ENCODE measurements around the gene EIF3A. TPM values are rescaled to one million over a fixed set of nuclear protein-coding genes. Genes with fewer than 3 reads are reported as not detected.
A peak's percentile ranks its signal among the peaks of the same experiment; 100 is the strongest.
"Not testable (repeated sequence)": the region's sequence is repeated elsewhere in the genome, so short reads cannot be mapped to it uniquely, and the experiment has no call there.

The EIF3A gene
- 100 to 1,000 TPM; 146 to 214 TPM for total RNA-seq

DNA sequence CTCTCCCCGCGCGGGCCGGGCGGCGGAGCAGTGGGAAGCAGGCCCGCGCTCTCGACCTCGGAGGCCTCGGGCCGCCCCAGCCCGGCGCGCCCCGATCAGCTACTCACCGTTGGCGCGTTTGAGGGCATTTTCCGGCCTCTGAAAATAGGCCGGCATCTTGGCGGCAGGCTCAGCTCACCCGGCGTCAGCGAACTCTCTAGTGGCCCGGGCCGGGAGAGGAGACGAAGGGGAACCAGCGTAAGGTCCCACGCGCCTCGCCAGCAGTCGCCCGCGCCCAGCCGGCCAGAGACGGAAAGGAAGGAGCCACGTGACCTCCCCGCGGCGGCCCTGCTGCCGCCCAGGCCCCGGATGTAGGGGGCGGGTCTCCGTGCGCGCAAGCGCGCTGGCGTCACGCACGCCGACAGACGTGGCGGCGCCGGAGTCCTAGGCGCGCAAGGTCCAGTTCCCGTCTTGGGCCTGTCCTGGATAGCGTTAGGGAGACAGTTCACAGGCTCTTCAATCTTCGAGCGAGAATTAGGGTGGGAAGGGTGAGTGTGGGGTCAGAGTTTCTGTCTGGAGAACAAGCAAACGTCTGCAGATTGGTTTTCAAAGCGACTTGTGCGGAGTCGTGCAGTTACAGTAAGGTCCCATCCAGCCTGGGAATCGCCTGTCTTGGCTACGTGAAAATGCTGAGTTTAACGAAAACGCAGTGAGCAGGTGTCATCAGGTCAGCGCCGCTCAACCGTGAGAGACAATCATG is at the start of gene EIF3A:
EIF3A (minus strand) TSS at position 297 of the 739 bp plus-strand sequence; CDS start at position 156, 141 bp downstream.
- H3K4me1 Mint-ChIP-seq (ENCODE audit: low read depth in 2 of 2): peaks cover 24 to 37% of the 10 kb centered on the region in 2 donors
- H3K9me3 Mint-ChIP-seq: no peaks in the 10 kb centered on the region
- peak within 1 kb of the TSS; percentile 95 to 98 for H3K27ac Mint-ChIP-seq
- H3K36me3 Mint-ChIP-seq: peaks cover 16% of the 10 kb centered on the region
- DNase-seq (ENCODE audit: low spot score) (peak; percentile 95), ATAC-seq (peak; percentile 95 to 96)
- H3K4me3 Mint-ChIP-seq: peak within 1 kb of the TSS; percentile 91
- H3K27me3 Mint-ChIP-seq: no peaks in the 10 kb centered on the region

DNA sequence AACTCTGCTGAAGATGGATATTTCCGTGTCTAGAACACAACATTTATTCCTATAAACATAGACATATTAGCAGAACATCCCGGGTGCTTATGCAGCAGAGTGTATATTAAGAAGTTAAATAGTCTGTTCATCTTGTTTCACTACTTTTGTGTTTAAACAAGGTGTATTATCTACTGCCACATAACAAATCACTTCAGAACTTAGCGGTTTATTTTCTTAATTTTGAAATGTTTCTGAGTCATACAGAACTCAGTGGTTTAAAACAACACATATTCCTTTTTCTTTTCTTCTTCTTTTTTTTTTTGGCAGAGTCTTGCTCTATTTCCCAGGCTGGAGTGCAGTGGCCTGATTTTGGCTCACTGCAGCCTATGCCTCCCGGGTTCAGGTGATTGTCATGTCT is 49.1 kb upstream of the EIF3A start:
- Mint-ChIP-seq H3K4me3 (peak overlapping the region; percentile 94), H3K4me1 (ENCODE audit: low read depth in 2 of 2) (peaks cover 51 to 54% of the 10 kb centered on the region in 2 donors), H3K27me3 (no peaks in the 10 kb centered on the region), H3K27ac (peak overlapping the region; percentile 95 to 98), H3K36me3 (peaks cover 46% of the 10 kb centered on the region), H3K9me3 (no peaks in the 10 kb centered on the region)
- ATAC-seq: no peak
- DNase-seq (ENCODE audit: low spot score): no peak

DNA sequence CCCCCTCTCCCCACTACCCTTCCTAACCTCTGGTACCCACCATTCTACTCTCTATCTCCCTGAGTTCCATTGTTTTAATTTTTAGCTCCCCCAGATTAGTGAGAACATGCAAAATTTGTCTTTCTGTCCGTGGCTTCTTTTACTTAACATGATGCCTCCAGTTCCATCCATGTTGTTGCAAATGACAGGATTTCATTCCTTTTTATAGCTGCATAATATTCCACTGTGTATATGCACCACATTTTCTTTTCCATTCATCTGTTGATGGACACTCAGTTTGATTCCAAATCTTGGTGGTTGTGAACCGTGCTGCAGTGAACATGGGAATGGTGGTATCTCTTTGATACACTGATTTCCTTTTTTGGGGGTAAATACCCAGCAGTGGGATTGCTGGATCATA is 45.3 kb upstream of the EIF3A start:
- ATAC-seq: no peak
- H3K36me3 Mint-ChIP-seq: peaks cover 28% of the 10 kb centered on the region
- DNase-seq (ENCODE audit: low spot score): no peak
- no peaks in the 10 kb centered on the region for H3K27me3 Mint-ChIP-seq
- no peak overlapping the region for H3K4me3 Mint-ChIP-seq
- no peaks in the 10 kb centered on the region for H3K9me3 Mint-ChIP-seq
- H3K27ac Mint-ChIP-seq: peak overlapping the region in 1 of 2 donors; percentile 58
- H3K4me1 Mint-ChIP-seq (ENCODE audit: low read depth in 2 of 2): peaks cover 21 to 26% of the 10 kb centered on the region in 2 donors

GRCh38 chr10:119120875-119121274 is 40.3 kb upstream of the EIF3A start:
- Mint-ChIP-seq H3K9me3 (no peaks in the 10 kb centered on the region), H3K4me1 (ENCODE audit: low read depth in 2 of 2) (peaks cover 4% of the 10 kb centered on the region in 2 donors), H3K36me3 (peaks cover 8% of the 10 kb centered on the region), H3K4me3 (peak overlapping the region; percentile 43), H3K27me3 (no peaks in the 10 kb centered on the region), H3K27ac (peak overlapping the region; percentile 65 to 88)
- no peak for ATAC-seq
- no peak for DNase-seq (ENCODE audit: low spot score)

DNA sequence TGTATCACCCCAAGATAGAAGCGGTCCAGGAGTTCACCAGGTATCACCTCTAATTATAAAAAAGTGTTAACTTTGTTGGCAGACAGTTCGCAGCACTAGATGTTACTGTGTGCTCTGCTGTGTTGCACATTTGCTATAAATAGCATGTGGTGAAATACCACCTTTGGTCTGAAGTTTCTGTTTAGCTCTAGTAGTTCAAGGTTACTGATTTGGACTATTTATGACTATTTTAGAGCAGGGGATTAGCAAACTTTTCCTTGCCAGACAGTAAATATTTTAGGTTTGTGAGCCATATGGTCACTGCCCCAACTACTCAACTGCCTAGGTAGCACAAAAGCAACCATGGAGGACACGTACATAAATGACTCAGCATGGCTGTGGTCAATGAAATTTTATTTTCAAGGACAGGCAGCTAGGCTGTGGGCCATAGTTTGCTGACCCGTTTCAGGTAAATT is 39.8 kb upstream of the EIF3A start:
- Mint-ChIP-seq H3K4me1 (ENCODE audit: low read depth in 2 of 2) (peaks cover 3 to 4% of the 10 kb centered on the region in 2 donors), H3K4me3 (peak overlapping the region; percentile 43), H3K9me3 (no peaks in the 10 kb centered on the region), H3K27ac (peak overlapping the region; percentile 65 to 88), H3K27me3 (no peaks in the 10 kb centered on the region), H3K36me3 (peaks cover 5% of the 10 kb centered on the region)
- ATAC-seq (peak; percentile 89 to 93), DNase-seq (ENCODE audit: low spot score) (no peak)

DNA sequence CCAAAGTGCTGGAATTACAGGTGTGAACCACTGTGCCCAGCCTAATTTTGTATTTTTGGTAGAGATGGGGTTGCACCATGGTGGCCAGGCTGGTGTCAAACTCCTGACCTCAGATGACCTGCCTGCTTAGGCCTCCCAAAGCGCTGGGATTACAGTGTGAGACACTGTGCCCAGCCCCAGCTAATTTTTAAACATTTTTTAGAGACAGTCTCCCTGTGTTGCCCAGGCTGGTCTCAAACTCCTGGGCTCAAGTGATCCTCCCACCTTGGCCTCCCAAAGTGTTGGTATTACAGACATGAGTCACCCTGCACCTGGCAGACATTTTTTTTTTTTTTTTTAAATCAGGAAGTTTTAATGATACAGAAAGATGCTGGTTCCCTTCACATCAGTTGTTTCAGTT is 38.8 kb upstream of the EIF3A start:
- no peaks in the 10 kb centered on the region for H3K9me3 Mint-ChIP-seq
- no peak for DNase-seq (ENCODE audit: low spot score)
- no peaks in the 10 kb centered on the region for H3K27me3 Mint-ChIP-seq
- peak overlapping the region; percentile 65 to 88 for H3K27ac Mint-ChIP-seq
- peak overlapping the region; percentile 43 for H3K4me3 Mint-ChIP-seq
- no peak for ATAC-seq
- H3K4me1 Mint-ChIP-seq (ENCODE audit: low read depth in 2 of 2): peaks cover 5% of the 10 kb centered on the region in 2 donors
- H3K36me3 Mint-ChIP-seq: peaks cover 5% of the 10 kb centered on the region

GRCh38 chr10:119118231-119118630 is 37.6 kb upstream of the EIF3A start:
- DNase-seq (ENCODE audit: low spot score) (no peak), ATAC-seq (no peak)
- Mint-ChIP-seq H3K9me3 (no peaks in the 10 kb centered on the region), H3K27me3 (no peaks in the 10 kb centered on the region), H3K27ac (no peak overlapping the region), H3K36me3 (peaks cover 5% of the 10 kb centered on the region), H3K4me3 (no peak overlapping the region), H3K4me1 (ENCODE audit: low read depth in 2 of 2) (peaks cover 13 to 15% of the 10 kb centered on the region in 2 donors)

DNA sequence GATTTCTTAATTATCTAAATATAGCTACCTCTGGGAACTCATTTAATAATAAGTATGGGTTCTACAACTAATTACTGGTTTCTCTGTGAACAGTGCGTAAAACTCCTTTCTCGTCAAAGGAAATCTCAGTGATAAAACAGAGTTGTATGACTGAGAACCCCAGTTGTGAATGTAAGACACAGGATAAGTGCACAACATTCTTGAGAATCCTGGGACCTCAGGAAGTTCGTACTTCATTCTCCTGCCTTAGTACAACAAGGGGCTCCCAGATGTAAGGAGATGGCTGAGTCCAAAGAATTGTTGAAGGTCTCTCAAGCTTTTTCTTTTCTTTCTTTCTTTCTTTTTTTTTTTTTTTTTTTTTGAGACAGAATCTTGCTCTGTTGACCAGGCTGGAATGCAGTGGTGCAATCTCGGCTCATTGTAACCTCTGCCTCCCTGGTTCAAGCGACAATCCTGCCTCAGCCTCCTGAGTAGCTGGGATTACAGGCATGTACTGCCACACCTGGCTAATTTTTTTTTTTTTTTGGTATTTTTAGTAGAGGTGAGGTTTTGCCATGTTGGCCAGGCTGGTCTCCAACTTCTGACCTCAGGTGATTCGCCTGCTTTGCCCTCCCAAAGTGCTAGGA is 35.8 kb upstream of the EIF3A start:
- Mint-ChIP-seq H3K27ac (no peak overlapping the region), H3K27me3 (no peaks in the 10 kb centered on the region), H3K4me1 (ENCODE audit: low read depth in 2 of 2) (peaks cover 15 to 16% of the 10 kb centered on the region in 2 donors), H3K4me3 (no peak overlapping the region), H3K36me3 (peaks cover 5% of the 10 kb centered on the region), H3K9me3 (no peaks in the 10 kb centered on the region)
- no peak for DNase-seq (ENCODE audit: low spot score)
- no peak for ATAC-seq

DNA sequence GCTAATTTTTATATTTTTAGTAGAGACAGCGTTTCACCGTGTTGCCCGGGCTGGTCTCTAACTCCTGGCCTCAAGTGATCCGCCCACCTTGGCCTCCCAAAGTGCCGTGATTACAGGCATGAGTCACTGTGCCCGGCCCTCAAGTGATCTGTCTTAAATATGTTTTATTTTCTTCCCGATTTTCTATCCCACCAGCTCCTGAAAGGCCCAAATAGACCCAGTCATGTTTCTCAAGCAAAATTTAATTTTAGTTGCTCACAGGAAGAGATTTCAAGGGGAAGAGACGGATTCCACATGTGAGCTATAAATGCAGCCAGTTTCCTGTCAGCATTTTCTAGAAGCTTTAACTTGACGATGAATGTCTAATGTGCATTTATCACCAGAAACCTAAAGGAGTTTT is 35.3 kb upstream of the EIF3A start:
- ATAC-seq (no peak), DNase-seq (ENCODE audit: low spot score) (no peak)
- Mint-ChIP-seq H3K36me3 (peaks cover 5% of the 10 kb centered on the region), H3K27ac (no peak overlapping the region), H3K4me3 (no peak overlapping the region), H3K27me3 (no peaks in the 10 kb centered on the region), H3K4me1 (ENCODE audit: low read depth in 2 of 2) (peaks cover 15 to 16% of the 10 kb centered on the region in 2 donors), H3K9me3 (no peaks in the 10 kb centered on the region)

DNA sequence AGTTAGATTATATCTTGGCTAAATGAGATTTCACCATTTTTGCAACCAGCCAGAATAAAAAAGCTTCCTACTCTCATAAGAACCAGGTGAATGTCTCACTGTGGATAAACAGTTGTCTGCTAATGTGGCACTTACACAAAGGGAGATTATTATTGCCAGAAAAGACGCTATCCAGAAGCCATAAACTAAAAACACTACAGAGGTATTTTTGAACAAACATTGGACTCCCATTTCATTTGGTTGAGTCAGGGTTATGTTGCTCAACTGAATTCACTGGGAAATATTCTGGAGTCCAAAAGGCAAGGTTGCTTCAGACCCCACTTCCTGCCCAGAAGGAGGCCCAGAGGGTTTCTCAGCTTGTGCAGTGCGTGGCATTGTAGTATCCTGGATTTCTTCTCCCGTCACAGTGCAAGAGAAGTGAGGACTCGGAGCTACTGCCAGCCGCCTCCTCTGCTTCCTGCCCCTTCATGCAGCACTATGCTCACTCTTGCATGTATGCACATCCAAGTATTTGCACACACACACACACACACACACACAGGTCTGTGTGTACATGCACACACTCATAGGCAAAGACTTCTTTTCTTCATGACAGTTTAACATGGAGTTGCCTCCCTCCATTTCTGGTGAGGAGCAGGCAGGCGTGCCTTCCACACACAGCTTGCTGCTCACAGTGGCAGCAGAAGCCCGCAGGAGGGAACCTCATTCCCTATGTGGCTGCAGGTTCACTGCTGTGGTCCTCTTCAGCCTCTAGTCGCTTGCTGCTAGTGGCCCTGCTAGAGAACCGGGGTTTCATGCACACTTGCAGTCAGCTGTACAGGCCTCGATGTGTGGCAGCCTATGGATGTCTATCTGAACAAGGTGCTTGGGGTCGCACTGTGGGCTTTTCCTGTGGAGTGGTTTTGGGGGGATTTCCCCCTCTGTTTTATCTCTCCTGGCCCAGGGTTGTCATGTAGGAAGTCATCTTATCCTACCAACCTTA is 33.4 kb upstream of the EIF3A start:
- Mint-ChIP-seq H3K36me3 (peaks cover 5% of the 10 kb centered on the region), H3K27ac (peak overlapping the region; percentile 18 to 78), H3K27me3 (no peaks in the 10 kb centered on the region), H3K4me1 (ENCODE audit: low read depth in 2 of 2) (peaks cover 10 to 16% of the 10 kb centered on the region in 2 donors), H3K9me3 (no peaks in the 10 kb centered on the region), H3K4me3 (no peak overlapping the region)
- DNase-seq (ENCODE audit: low spot score): no peak
- peak; percentile 46 to 57 for ATAC-seq

DNA sequence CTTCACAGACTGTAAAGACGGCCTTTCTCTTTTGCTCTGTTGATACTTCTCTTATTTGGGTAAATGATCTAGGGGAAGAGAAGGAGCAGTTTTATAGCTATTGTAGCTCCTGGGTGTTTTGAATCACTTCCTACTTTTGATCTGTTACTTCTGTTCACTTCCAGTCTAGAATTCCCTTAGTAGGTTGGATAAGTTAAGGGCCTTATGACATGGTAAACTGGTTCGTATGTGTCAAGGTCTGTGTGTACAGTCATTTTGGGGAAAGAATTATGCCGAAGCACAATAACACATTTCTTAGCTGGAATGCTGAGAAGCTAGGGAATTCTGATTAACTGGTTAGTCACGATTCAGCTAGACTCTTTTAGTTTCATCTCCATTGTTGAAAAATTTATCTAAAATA is 31.4 kb upstream of the EIF3A start:
- H3K27ac Mint-ChIP-seq: no peak overlapping the region
- ATAC-seq (no peak), DNase-seq (ENCODE audit: low spot score) (no peak)
- no peaks in the 10 kb centered on the region for H3K9me3 Mint-ChIP-seq
- no peaks in the 10 kb centered on the region for H3K27me3 Mint-ChIP-seq
- H3K36me3 Mint-ChIP-seq: no peaks in the 10 kb centered on the region
- peaks cover 10 to 13% of the 10 kb centered on the region in 2 donors for H3K4me1 Mint-ChIP-seq (ENCODE audit: low read depth in 2 of 2)
- no peak overlapping the region for H3K4me3 Mint-ChIP-seq

DNA sequence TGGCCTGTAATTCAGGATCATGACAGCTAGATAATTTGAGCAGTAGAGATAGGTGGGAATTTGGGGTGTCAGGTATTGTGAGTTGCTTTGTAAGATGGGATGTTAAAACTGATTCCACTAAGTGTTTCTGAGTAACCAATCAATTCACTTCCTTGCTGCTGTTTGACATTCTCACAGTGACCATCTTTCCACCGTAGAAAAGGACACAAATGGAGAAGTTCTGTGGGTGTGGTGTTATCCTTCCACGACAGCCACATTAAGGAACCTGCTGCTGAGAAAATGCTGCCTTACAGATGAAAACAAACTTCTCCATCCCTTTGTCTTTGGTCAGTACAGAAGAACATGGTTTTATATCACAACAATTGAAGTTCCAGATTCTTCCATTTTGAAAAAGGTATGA is 27.2 kb upstream of the EIF3A start:
- H3K9me3 Mint-ChIP-seq, H3K27me3 Mint-ChIP-seq: not testable (repeated sequence)
- H3K4me1 Mint-ChIP-seq (ENCODE audit: low read depth in 2 of 2): peaks cover 10 to 11% of the 10 kb centered on the region in 2 donors

DNA sequence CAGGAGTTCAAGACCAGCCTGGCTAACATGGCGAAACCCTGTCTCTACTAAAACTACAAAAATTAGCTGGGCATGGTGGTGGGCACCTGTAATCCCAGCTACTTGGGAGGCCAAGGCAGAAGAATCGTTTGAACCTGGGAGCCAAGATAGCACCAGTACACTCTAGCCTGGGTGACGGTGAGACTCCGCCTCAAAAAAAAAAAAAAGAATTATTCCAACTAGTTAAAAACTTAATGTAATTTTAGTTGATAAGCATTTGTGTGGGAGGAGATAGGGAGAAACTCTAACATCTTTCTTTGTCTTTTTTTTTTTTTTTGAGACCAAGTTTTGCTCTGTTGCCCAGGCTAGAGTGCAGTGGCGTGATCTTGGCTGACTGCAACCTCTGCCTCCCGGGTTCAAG is 26.5 kb upstream of the EIF3A start:
- ATAC-seq; H3K27me3 Mint-ChIP-seq; DNase-seq (ENCODE audit: low spot score); H3K36me3 Mint-ChIP-seq; H3K27ac Mint-ChIP-seq; H3K4me3 Mint-ChIP-seq; H3K9me3 Mint-ChIP-seq: not testable (repeated sequence)
- peaks cover 10 to 11% of the 10 kb centered on the region in 2 donors for H3K4me1 Mint-ChIP-seq (ENCODE audit: low read depth in 2 of 2)

More for the DNA sequence above, 27.2 kb upstream of the EIF3A start:
- H3K4me3 Mint-ChIP-seq; H3K36me3 Mint-ChIP-seq; H3K27ac Mint-ChIP-seq; ATAC-seq; DNase-seq (ENCODE audit: low spot score): not testable (repeated sequence)

All from natural killer cell treated with Interleukin-12 subunit alpha and Interleukin-12 subunit beta and Interleukin-15 and Interleukin-18, amount 100 ng/mL, for 72 hours (primary cell).